ENCODE measurements around the gene OSBPL3. TPM values are rescaled to one million over a fixed set of nuclear protein-coding genes. Genes with fewer than 3 reads are reported as not detected.

Gene OSBPL3, protein sequence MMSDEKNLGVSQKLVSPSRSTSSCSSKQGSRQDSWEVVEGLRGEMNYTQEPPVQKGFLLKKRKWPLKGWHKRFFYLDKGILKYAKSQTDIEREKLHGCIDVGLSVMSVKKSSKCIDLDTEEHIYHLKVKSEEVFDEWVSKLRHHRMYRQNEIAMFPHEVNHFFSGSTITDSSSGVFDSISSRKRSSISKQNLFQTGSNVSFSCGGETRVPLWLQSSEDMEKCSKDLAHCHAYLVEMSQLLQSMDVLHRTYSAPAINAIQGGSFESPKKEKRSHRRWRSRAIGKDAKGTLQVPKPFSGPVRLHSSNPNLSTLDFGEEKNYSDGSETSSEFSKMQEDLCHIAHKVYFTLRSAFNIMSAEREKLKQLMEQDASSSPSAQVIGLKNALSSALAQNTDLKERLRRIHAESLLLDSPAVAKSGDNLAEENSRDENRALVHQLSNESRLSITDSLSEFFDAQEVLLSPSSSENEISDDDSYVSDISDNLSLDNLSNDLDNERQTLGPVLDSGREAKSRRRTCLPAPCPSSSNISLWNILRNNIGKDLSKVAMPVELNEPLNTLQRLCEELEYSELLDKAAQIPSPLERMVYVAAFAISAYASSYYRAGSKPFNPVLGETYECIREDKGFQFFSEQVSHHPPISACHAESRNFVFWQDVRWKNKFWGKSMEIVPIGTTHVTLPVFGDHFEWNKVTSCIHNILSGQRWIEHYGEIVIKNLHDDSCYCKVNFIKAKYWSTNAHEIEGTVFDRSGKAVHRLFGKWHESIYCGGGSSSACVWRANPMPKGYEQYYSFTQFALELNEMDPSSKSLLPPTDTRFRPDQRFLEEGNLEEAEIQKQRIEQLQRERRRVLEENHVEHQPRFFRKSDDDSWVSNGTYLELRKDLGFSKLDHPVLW
- total RNA-seq (ENCODE audit: unreplicated experiment): 37.5 TPM
- long read RNA-seq, partial matches to known transcripts: 4 of 5 reads
- long read RNA-seq, other reads (novel, unspliced or antisense): 1 of 5 reads

DNA sequence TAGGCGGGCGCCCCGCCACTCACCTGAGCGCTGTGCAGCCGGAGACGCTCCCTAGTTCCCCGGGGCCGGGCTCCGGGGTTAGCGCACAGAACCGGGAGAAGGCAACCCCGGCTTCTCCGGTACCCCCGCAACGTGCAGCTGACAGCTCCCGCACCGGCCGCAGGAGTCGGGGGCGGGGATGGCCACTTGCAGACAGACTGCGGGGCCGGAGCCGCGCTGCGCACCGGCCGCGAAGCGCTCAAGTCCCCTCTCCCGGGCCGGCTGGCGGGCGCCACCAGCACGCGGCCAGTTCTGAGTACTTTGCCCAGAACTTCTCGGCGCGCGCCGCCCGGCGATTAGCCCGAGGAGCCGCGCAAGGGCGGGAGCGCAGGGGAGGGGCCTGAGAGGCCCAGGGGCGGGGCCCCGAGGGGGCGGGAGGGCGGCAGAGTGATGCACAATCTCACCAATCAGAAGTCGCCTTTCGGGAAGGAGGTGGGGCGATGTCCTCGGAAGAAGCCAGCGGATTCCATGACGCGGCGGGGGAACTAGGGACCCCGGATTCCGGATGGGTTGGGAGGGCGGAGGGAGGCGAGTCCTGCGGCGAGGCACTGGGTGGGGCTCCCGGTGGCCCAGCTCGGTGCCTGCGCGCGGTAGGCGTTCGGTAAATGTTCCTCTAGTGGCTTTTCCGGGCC is at the start of gene OSBPL3:
Gene OSBPL3 (minus strand): TSS at position 316 of the 671 bp plus-strand sequence. CDS start 87,706 bp downstream, outside the sequence.
- peak within 1 kb of the TSS; percentile 95 for H3K4me3 Mint-ChIP-seq (ENCODE audit: unreplicated experiment)
- H3K27me3 Mint-ChIP-seq (ENCODE audit: unreplicated experiment): peaks cover 16% of the 10 kb centered on the region
- H3K9me3 Mint-ChIP-seq (ENCODE audit: unreplicated experiment): peaks cover 10% of the 10 kb centered on the region
- DNase-seq: peak; percentile 97
- peaks cover 34% of the 10 kb centered on the region for H3K4me1 Mint-ChIP-seq (ENCODE audit: low read depth, unreplicated experiment)
- H3K36me3 Mint-ChIP-seq (ENCODE audit: unreplicated experiment): no peaks in the 10 kb centered on the region
- TF ChIP-seq, protein P1, sequence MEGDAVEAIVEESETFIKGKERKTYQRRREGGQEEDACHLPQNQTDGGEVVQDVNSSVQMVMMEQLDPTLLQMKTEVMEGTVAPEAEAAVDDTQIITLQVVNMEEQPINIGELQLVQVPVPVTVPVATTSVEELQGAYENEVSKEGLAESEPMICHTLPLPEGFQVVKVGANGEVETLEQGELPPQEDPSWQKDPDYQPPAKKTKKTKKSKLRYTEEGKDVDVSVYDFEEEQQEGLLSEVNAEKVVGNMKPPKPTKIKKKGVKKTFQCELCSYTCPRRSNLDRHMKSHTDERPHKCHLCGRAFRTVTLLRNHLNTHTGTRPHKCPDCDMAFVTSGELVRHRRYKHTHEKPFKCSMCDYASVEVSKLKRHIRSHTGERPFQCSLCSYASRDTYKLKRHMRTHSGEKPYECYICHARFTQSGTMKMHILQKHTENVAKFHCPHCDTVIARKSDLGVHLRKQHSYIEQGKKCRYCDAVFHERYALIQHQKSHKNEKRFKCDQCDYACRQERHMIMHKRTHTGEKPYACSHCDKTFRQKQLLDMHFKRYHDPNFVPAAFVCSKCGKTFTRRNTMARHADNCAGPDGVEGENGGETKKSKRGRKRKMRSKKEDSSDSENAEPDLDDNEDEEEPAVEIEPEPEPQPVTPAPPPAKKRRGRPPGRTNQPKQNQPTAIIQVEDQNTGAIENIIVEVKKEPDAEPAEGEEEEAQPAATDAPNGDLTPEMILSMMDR (IDR thresholded peaks at IDR 0.05; ENCODE audit: partially characterized antibody, unreplicated experiment): no peak
- H3K27ac Mint-ChIP-seq (ENCODE audit: unreplicated experiment): peak within 1 kb of the TSS; percentile 97

DNA sequence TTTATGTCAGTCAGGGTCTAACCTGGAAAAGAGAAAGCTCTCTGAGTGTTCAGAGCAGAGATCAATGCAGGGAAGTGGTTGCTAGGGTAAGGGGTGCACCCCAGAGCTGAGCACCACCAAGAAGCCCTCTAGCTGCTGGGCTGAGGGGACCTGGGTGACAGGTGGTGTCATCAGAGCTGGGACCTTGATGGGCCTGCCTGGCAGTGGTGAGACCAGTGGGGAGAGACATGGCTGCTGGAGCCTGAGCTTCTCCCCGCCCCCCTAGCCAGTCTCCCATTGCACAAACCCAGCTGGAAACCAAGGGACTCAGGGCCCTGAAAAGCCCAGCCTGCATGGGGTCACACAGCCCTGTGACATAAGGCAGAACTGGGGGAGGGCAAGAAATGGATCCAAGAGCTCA is 49.1 kb upstream of the OSBPL3 start:
- Mint-ChIP-seq H3K27ac (ENCODE audit: unreplicated experiment) (no peak overlapping the region), H3K4me1 (ENCODE audit: low read depth, unreplicated experiment) (no peaks in the 10 kb centered on the region), H3K9me3 (ENCODE audit: unreplicated experiment) (no peaks in the 10 kb centered on the region)

DNA sequence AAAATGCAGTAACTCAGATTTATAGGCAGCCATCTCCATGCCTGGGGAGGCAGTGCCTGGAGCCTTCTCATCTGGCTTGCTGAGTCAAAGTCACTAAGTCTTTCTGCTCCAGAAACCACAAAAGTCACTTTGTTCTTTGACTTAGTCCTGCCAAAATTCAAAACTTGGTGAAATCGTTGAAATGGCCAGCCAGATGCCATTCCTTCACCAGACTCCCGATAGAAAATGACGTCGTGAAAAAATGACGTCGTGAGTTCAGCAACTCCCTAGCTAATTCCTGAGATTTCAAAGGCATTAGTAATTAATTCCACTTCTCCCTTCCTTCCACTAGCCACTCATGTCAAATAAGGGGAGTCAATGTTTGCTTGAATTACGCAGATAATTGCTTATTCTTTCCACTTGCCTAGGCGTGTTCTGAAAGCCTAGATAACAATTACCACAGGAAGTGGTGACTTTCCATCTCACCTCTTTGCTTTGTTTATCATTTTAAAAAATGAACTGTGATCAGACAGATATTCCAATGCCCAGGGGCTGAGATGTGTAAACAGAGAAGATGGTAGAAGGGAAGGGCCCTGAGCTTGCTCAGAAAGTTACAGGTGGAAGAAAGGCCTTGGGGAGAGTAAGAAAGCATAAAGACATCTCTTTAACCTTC is 48.5 kb upstream of the OSBPL3 start:
- TF ChIP-seq, protein P1 (IDR thresholded peaks at IDR 0.05; ENCODE audit: partially characterized antibody, unreplicated experiment): no peak
- H3K4me3 Mint-ChIP-seq (ENCODE audit: unreplicated experiment): no peak overlapping the region
- H3K4me1 Mint-ChIP-seq (ENCODE audit: low read depth, unreplicated experiment): no peaks in the 10 kb centered on the region
- no peak overlapping the region for H3K27ac Mint-ChIP-seq (ENCODE audit: unreplicated experiment)
- no peaks in the 10 kb centered on the region for H3K36me3 Mint-ChIP-seq (ENCODE audit: unreplicated experiment)
- H3K9me3 Mint-ChIP-seq (ENCODE audit: unreplicated experiment): no peaks in the 10 kb centered on the region
- no peaks in the 10 kb centered on the region for H3K27me3 Mint-ChIP-seq (ENCODE audit: unreplicated experiment)
- DNase-seq: no peak

More for the DNA sequence above, 49.1 kb upstream of the OSBPL3 start:
- DNase-seq: no peak
- TF ChIP-seq, protein P1 (IDR thresholded peaks at IDR 0.05; ENCODE audit: partially characterized antibody, unreplicated experiment): no peak
- Mint-ChIP-seq H3K4me3 (ENCODE audit: unreplicated experiment) (no peak overlapping the region), H3K27me3 (ENCODE audit: unreplicated experiment) (no peaks in the 10 kb centered on the region), H3K36me3 (ENCODE audit: unreplicated experiment) (no peaks in the 10 kb centered on the region)

DNA sequence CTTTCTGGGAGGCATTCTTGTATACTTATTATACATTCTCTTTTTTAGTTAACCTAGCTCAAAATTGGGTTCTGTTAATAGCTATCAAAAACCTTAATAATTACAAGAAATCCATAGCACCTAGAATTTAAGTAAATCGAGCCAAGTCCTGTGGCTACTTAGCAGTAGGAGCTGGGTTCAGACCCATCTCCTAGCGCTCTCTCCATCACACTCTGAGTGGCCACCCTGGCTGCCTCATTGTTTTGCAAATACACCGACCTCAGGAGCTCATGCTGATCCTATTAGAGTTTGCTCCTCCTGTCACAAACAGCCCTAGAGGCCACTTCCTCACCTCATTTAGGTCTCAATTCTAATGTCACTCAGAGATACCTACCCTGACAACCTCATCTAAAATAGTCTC is 46.2 kb upstream of the OSBPL3 start:
- Mint-ChIP-seq H3K27me3 (ENCODE audit: unreplicated experiment) (no peaks in the 10 kb centered on the region), H3K4me3 (ENCODE audit: unreplicated experiment) (no peak overlapping the region), H3K27ac (ENCODE audit: unreplicated experiment) (no peak overlapping the region), H3K36me3 (ENCODE audit: unreplicated experiment) (no peaks in the 10 kb centered on the region), H3K4me1 (ENCODE audit: low read depth, unreplicated experiment) (no peaks in the 10 kb centered on the region), H3K9me3 (ENCODE audit: unreplicated experiment) (no peaks in the 10 kb centered on the region)
- TF ChIP-seq, protein P1 (IDR thresholded peaks at IDR 0.05; ENCODE audit: partially characterized antibody, unreplicated experiment): no peak
- DNase-seq: no peak
